Transverse colon (tissue), 4 donors: Measurements from ENCODE around the gene DOCK10. TPM values are rescaled to one million over a fixed set of nuclear protein-coding genes. Genes with fewer than 3 reads are reported as not detected.

Experiments used
- DNase-seq: peaks from one replicate; pipeline ENCODE4 v3.0.0-alpha.2; 2019
- H3K27ac ChIP-seq, 4 donors: fragments of 200-600 bp; sonication (generic); 2 replicates each; pipeline ENCODE4 v1.5.1; 2016 to 2018; ENCODE audit warnings: inconsistent platforms in 4 of 4
- H3K27me3 ChIP-seq: fragments of 200-600 bp; sonication (generic); 2 replicates; pipeline ENCODE4 v1.5.1; 2017; ENCODE audit warnings: inconsistent platforms
- H3K36me3 ChIP-seq, 4 donors: fragments of 200-600 bp; sonication (generic); 2 replicates each; pipeline ENCODE4 v1.5.1; 2017 to 2019; ENCODE audit warnings: inconsistent platforms in 4 of 4
- H3K4me1 ChIP-seq, 4 donors: fragments of 200-600 bp; sonication (generic); 2 replicates each; pipeline ENCODE4 v1.5.1; 2017 to 2020; ENCODE audit warnings: inconsistent platforms in 4 of 4
- H3K4me3 ChIP-seq, 4 donors: fragments of 200-600 bp; sonication (generic); 1 replicate in 1 of 4; 2 replicates in 3 of 4; pipeline versions ENCODE4 v1.5.1 to v1.6.1; 2017 to 2019; ENCODE audit warnings: inconsistent platforms in 4 of 4
- H3K9me3 ChIP-seq, 2 donors: fragments of 200-600 bp; sonication (generic); 2 replicates each; pipeline ENCODE4 v1.5.1; 2017 to 2019; ENCODE audit warnings: inconsistent platforms in 2 of 2
- EP300 ChIP-seq: sonication (generic); formaldehyde crosslinking; IDR thresholded peaks from one replicate; pipeline ENCODE4 v1.6.1; 2017; ENCODE audit warnings: antibody characterized with exemption, low read depth
- POLR2A ChIP-seq: fragments of 450-650 bp; IDR thresholded peaks from one replicate; pipeline ENCODE4 v1.6.1; 2016; ENCODE audit warnings: antibody characterized with exemption, mild to moderate bottlenecking, moderate library complexity
- POLR2AphosphoS5 ChIP-seq, 3 donors: sonication (generic); formaldehyde crosslinking; IDR thresholded peaks; one replicate each; pipeline ENCODE4 v1.6.1; 2016; ENCODE audit warnings: antibody characterized with exemption in 3 of 3
- WGBS, 2 donors: methylation state at CpG; one replicate each; pipeline ENCODE4 v1.1.5; 2018; ENCODE audit warnings: low coverage in 1 of 2; 5-methylcytosine and 5-hydroxymethylcytosine counted together
- in situ Hi-C, 4 donors: fragments of 200-750 bp; cut with MboI; loops; one replicate each; pipeline versions ENCODE4 v1.15.0 to v1.15.1; 2017; ENCODE audit warnings: low sequenced_read_pairs in 3 of 4, low pct_ligation_motif_present in 1 of 4, low pct_unique_long_range_greater_than_20kb in 1 of 4
- intact Hi-C: fragments of 100-400 bp; cut with DNase I; formaldehyde crosslinking; loops from one replicate; pipeline ENCODE4 v1.15.1; 2023; ENCODE audit warnings: low total_unique reads
- total RNA-seq, 4 donors: library from RNA; depleted of rRNA; stranded (reverse); fragments of >200 nt; gene quantifications; one replicate each; pipeline ENCODE4 v1.1.0, GENCODE V29; 2016
- TF ChIP-seq, protein P1 (sequence below), 5 experiments: fragments of 200-600 bp in 3 of 5; fragments of 450-650 bp in 2 of 5; sonication (generic) in 3 of 5; IDR thresholded peaks; 1 replicate in 2 of 5; 2 replicates in 3 of 5; pipeline ENCODE4 v1.5.1; 2016 to 2017; ENCODE audit warnings: antibody characterized with exemption in 5 of 5, inconsistent platforms in 3 of 5, mild to moderate bottlenecking in 2 of 5, moderate library complexity in 1 of 5

DOCK10 gene
- total RNA-seq, 4 donors from 2014 or later: 5.2 to 64.7 (median 14.5) TPM

DNA sequence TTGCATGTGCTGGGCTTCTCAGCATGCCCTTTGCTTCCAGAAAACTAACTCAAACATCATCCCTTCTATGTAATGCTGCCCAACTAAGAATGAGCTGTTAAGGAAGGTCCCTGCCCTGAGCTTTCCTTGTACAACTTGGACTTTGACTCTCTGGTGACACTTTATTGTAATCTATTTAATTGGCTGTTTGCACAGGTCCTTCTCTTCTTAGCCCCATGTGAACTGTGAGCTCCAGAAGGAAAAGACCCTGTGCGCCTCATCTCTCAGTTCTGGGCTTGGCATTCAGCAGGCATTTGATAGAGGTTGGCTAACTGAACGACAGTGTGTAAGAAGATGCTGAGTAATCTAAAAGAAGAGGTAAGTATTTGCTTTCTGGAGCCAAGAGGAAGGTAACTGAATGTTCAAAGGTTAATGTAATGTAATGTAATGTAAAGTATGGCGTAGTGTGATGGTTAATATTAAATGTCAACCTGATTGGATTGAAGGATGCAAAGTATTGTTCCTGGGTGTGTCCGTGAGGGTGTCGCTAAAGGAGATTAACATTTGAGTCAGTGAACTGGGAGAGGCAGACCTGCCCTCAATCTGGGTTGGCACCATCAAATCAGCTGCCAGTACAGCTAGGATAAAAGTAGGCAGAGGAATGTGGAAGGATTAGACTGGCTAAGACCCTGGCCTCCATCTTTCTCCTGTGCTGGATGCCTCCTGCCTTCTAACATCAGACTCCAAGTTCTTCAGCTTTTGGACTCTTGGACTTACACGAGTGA lies 265.3 kb downstream of the DOCK10 start:
- peaks cover 5 to 26% (median 10%) of the 10 kb centered on the region in 4 donors for H3K4me1 ChIP-seq
- WGBS, 2 donors: 59 to 60% methylated on average over 5 to 6 of the region's 6 CpGs
- H3K27me3 ChIP-seq: no peaks in the 10 kb centered on the region
- H3K36me3 ChIP-seq: no peaks in the 10 kb centered on the region
- no peak overlapping the region for H3K4me3 ChIP-seq
- peak; percentile 34 for DNase-seq
- in situ Hi-C loops: loop anchor here in 1 of 4 donors (10.0 kb wide), 1 partner anchor 422 kb away; no protein-coding TSS in a partner anchor
- intact Hi-C loops: no loop called here
- peak overlapping the region in 3 of 4 donors; percentile 14 to 55 (median 14) for H3K27ac ChIP-seq
- TF ChIP-seq, protein P1, sequence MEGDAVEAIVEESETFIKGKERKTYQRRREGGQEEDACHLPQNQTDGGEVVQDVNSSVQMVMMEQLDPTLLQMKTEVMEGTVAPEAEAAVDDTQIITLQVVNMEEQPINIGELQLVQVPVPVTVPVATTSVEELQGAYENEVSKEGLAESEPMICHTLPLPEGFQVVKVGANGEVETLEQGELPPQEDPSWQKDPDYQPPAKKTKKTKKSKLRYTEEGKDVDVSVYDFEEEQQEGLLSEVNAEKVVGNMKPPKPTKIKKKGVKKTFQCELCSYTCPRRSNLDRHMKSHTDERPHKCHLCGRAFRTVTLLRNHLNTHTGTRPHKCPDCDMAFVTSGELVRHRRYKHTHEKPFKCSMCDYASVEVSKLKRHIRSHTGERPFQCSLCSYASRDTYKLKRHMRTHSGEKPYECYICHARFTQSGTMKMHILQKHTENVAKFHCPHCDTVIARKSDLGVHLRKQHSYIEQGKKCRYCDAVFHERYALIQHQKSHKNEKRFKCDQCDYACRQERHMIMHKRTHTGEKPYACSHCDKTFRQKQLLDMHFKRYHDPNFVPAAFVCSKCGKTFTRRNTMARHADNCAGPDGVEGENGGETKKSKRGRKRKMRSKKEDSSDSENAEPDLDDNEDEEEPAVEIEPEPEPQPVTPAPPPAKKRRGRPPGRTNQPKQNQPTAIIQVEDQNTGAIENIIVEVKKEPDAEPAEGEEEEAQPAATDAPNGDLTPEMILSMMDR (IDR thresholded peaks at IDR 0.05): no peak
- TF ChIP-seq POLR2AphosphoS5 (IDR thresholded peaks at IDR 0.05): peak in 1 of 3 donors; percentile 26
- H3K9me3 ChIP-seq: no peaks in the 10 kb centered on the region

DNA sequence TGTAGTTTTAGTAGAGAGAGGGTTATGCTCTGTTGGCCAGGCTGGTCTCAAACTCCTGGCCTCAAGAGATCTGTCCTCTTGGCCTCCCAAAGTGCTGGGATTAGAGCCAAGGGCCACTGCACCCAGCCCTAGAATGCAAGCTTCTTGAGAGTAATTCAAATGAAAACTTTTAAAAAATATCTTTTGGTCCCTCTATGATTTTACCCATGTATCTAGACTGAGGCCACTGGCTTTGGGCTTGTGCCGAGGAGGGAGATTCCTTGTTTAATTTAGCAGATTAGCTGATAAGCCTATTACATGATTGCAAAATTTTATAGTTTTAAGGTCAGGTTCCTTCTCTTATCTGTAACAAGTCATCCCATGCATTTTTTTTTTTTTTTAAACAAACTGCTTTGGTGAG lies 266.6 kb downstream of the DOCK10 start:
- in situ Hi-C loops (loop anchor here in 1 of 4 donors (10.0 kb wide), 1 partner anchor 421 kb away; no protein-coding TSS in a partner anchor), intact Hi-C loops (no loop called here)
- 38 to 70% methylated on average over 1 of the region's 1 CpG for WGBS, 2 donors
- Histone ChIP-seq H3K9me3 (no peaks in the 10 kb centered on the region), H3K4me1 (peaks cover 5 to 26% (median 10%) of the 10 kb centered on the region in 4 donors), H3K36me3 (no peaks in the 10 kb centered on the region), H3K4me3 (no peak overlapping the region), H3K27me3 (no peaks in the 10 kb centered on the region), H3K27ac (no peak overlapping the region)
- no peak for DNase-seq
- TF ChIP-seq, protein P1 (IDR thresholded peaks at IDR 0.05): no peak
- TF ChIP-seq EP300 (no peak), POLR2AphosphoS5 (IDR thresholded peaks at IDR 0.05) (no peak), POLR2A (no peak)

DNA sequence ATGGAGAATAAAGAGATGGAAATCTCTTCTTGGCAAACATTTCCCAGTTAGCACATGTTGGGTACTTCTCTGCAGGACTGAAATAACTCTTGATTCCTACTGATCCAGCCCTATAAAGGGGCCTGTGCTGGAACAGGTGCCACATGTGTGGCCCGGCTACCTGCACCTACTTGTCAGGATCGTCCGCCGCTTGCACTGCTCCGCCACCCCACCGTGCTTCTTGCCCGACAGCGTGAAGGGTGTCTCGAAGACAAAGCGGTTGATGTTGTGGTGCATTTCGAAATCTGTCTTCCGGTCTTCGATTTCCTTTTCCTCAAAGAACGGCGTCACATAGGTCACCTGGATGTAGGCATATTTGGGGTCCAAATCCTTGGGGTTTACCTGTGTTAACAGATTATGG lies 267.5 kb downstream of the DOCK10 start:
- 98 to 100% methylated on average over 1 to 15 of the region's 15 CpGs for WGBS, 2 donors
- Histone ChIP-seq H3K36me3 (peaks cover 0 to 5% (median 0%) of the 10 kb centered on the region in 4 donors), H3K4me1 (peaks cover 5 to 26% (median 10%) of the 10 kb centered on the region in 4 donors), H3K27me3 (no peaks in the 10 kb centered on the region), H3K4me3 (no peak overlapping the region), H3K9me3 (no peaks in the 10 kb centered on the region), H3K27ac (no peak overlapping the region)
- TF ChIP-seq, protein P1 (IDR thresholded peaks at IDR 0.05): no peak
- TF ChIP-seq EP300 (no peak), POLR2A (no peak), POLR2AphosphoS5 (IDR thresholded peaks at IDR 0.05) (no peak)
- DNase-seq: no peak
- intact Hi-C loops: no loop called here
- in situ Hi-C loops: loop anchor here in 2 of 4 donors (10.0 to 25.0 kb wide), 2 partner anchors 412 to 420 kb away; no protein-coding TSS in a partner anchor

DNA sequence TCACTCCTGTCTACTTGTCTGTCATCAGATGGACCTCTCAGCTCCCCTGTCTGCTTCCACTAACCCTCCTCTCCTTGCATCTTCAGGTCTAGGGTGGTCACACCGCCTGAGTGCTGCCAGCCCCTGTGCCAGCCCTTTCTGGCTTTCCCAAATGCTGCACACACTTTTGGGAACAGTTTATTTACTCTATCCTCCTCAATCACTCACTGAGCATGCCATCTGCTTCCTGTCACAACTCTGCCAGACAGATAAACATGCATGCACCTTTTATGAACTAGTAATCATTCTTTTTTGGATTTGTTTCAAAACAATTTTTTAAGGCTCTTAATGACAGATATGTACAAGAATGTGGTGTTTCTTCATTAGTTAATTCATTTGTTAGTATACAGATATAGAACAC lies 269.8 kb downstream of the DOCK10 start:
- intact Hi-C loops (no loop called here), in situ Hi-C loops (loop anchor here in 2 of 4 donors (10.0 to 25.0 kb wide), 2 partner anchors 410 to 418 kb away; no protein-coding TSS in a partner anchor)
- WGBS, 2 donors: 89% methylated on average over 1 of the region's 1 CpG; no CpG with 5 or more reads in 1 of the 2 donors
- H3K27ac ChIP-seq: no peak overlapping the region
- peaks cover 5 to 17% (median 10%) of the 10 kb centered on the region in 4 donors for H3K4me1 ChIP-seq
- H3K9me3 ChIP-seq: no peaks in the 10 kb centered on the region
- no peak overlapping the region for H3K4me3 ChIP-seq
- H3K27me3 ChIP-seq: no peaks in the 10 kb centered on the region
- no peak for DNase-seq
- TF ChIP-seq, protein P1 (IDR thresholded peaks at IDR 0.05): no peak
- TF ChIP-seq EP300 (no peak), POLR2AphosphoS5 (IDR thresholded peaks at IDR 0.05) (no peak), POLR2A (no peak)
- H3K36me3 ChIP-seq: peaks cover 0 to 5% (median 0%) of the 10 kb centered on the region in 4 donors
